ENCODE results near the gene DTX1.

DNA sequence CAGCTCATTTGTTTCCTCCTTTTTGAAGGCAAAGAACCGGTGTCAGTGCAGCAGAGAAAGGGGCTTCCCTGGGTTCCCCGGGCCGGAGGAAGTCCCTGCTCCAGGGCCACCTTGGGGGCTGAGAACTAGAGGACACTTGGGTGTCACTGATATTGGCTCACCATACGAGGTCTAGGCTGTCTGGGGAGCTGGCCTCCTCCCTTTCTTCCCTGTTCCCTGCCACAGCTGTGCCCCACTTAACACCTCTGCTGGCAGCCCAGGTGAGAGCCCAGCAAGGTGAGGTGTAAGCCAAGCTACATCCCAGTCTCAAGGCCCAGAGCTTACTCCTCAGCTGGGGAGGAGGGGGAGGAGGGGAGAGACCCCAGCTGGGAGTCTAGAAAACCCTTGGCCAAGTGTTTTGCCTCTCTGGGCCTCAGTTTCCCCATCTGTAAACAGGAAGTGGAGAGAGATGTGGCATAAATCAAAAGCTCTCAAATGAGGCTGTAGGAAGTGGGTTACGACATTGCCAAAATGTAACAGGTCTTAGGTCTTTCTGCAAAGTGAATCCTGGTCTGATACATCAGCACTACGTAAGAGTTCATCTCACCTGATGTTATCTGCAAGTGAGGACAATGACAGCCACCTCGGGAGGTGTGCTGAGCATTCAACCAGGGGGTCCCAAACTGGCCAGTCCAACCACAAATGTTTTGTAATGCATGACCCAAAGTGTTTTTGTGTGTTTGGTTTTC lies 53.5 kb downstream of the DTX1 start:
- TF ChIP-seq EZH2 (IDR thresholded peaks at IDR 0.05; ENCODE audit: low read length, unreplicated experiment) (no peak), EZH2phosphoT487 (IDR thresholded peaks at IDR 0.05; ENCODE audit: borderline replicate concordance, low read length) (no peak)
- TF ChIP-seq, protein P1, sequence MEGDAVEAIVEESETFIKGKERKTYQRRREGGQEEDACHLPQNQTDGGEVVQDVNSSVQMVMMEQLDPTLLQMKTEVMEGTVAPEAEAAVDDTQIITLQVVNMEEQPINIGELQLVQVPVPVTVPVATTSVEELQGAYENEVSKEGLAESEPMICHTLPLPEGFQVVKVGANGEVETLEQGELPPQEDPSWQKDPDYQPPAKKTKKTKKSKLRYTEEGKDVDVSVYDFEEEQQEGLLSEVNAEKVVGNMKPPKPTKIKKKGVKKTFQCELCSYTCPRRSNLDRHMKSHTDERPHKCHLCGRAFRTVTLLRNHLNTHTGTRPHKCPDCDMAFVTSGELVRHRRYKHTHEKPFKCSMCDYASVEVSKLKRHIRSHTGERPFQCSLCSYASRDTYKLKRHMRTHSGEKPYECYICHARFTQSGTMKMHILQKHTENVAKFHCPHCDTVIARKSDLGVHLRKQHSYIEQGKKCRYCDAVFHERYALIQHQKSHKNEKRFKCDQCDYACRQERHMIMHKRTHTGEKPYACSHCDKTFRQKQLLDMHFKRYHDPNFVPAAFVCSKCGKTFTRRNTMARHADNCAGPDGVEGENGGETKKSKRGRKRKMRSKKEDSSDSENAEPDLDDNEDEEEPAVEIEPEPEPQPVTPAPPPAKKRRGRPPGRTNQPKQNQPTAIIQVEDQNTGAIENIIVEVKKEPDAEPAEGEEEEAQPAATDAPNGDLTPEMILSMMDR (conservative IDR thresholded peaks at IDR 0.05; ENCODE audit: low read depth, low read length), result no peak

Measured in PC-3 (cell line).